Body of pancreas (tissue), 4 donors: ENCODE data around the gene EPHB1.

Source experiments
- CTCF ChIP-seq, 7 experiments: fragments of 450-650 bp in 4 of 7; fragments of 200-600 bp in 3 of 7; sonication (generic) in 3 of 7; IDR thresholded peaks; one replicate each; pipeline ENCODE4 v1.5.1; 2016 to 2019; ENCODE audit warnings: antibody characterized with exemption in 7 of 7
- POLR2A ChIP-seq, 3 donors: fragments of 450-650 bp; IDR thresholded peaks; one replicate each; pipeline ENCODE4 v1.6.1; 2016; ENCODE audit warnings: antibody characterized with exemption in 3 of 3, mild to moderate bottlenecking in 2 of 3

- TF ChIP-seq CTCF (IDR thresholded peaks at IDR 0.05) (no peak), POLR2A (IDR thresholded peaks at IDR 0.05) (no peak)
Measured at GRCh38 chr3:134850761-134851160, 55.7 kb downstream of the EPHB1 start.
